OCI-LY3 (cell line): Measurements from ENCODE around the gene DTX2.
"Not testable (repeated sequence)": the region's sequence is repeated elsewhere in the genome, so short reads cannot be mapped to it uniquely, and the experiment has no call there.

Experiments used
- CTCF ChIP-seq: fragments of 200-600, 300-600 bp; sonication (generic); IDR thresholded peaks from 2 replicates; pipeline ENCODE4 v1.5.1; 2014; ENCODE audit warnings: antibody characterized with exemption, low read length, low read depth
- EZH2phosphoT487 ChIP-seq: fragments of 200-600 bp; shearing (Covaris generic); IDR thresholded peaks from 2 replicates; pipeline ENCODE4 v1.6.1; 2018; ENCODE audit warnings: antibody characterized with exemption, mixed run types, low read depth

GRCh38 chr7:76504351-76505167, 43.0 kb downstream of the DTX2 start:
- TF ChIP-seq CTCF, EZH2phosphoT487: not testable (repeated sequence)
